OCI-LY1 (cell line): ENCODE data around the gene TTLL11.

Experiments used
- H2AFZ ChIP-seq: fragments of 200-600 bp; sonication (generic), shearing (Covaris generic); 2 replicates; pipeline ENCODE4 v1.6.0; 2014; ENCODE audit warnings: antibody characterized with exemption, mild to moderate bottlenecking, low read length
- H3F3A ChIP-seq: fragments of 200-600 bp; sonication (generic), shearing (Covaris generic); 2 replicates; pipeline ENCODE4 v1.6.0; 2014; ENCODE audit warnings: mild to moderate bottlenecking, antibody characterized with exemption, low read length, moderate library complexity; ENCODE audit not compliant: insufficient read depth
- H3K27ac ChIP-seq: fragments of 200-600 bp; sonication (generic); 2 replicates; pipeline ENCODE4 v1.5.1; 2014; ENCODE audit warnings: low read length, mixed run types, mild to moderate bottlenecking, low read depth; ENCODE audit not compliant: poor library complexity, severe bottlenecking
- H3K27me3 ChIP-seq: fragments of 200-600 bp; sonication (generic); 2 replicates; pipeline ENCODE4 v1.6.0; 2014; ENCODE audit warnings: antibody characterized with exemption, mild to moderate bottlenecking, low read length, moderate library complexity; ENCODE audit not compliant: insufficient read depth
- H3K36me3 ChIP-seq: fragments of 200-600 bp; sonication (generic); 2 replicates; pipeline ENCODE4 v1.6.1; 2014; ENCODE audit warnings: mild to moderate bottlenecking, antibody characterized with exemption, low read length, moderate library complexity, mixed read lengths; ENCODE audit not compliant: insufficient read depth
- H3K4me1 ChIP-seq: fragments of 200-600 bp; sonication (generic); 2 replicates; pipeline ENCODE4 v1.5.1; 2014; ENCODE audit warnings: mild to moderate bottlenecking, low read length, moderate library complexity; ENCODE audit not compliant: insufficient read depth, severe bottlenecking
- H3K4me2 ChIP-seq: fragments of 200-600 bp; sonication (generic), shearing (Covaris generic); 2 replicates; pipeline ENCODE4 v1.6.1; 2014; ENCODE audit warnings: low read length
- H3K4me3 ChIP-seq: fragments of 200-600 bp; sonication (generic); 2 replicates; pipeline ENCODE4 v1.5.1; 2014; ENCODE audit warnings: low read length, low read depth, mild to moderate bottlenecking, mixed read lengths; ENCODE audit not compliant: poor library complexity, severe bottlenecking
- H3K79me2 ChIP-seq: fragments of 200-600 bp; shearing (Covaris generic); 2 replicates; pipeline ENCODE4 v1.6.1; 2016; ENCODE audit warnings: mixed run types, low read length, mixed read lengths; ENCODE audit not compliant: insufficient read depth
- H3K9ac ChIP-seq: fragments of 200-600 bp; sonication (generic), shearing (Covaris generic); 2 replicates; pipeline ENCODE4 v1.6.1; 2014; ENCODE audit warnings: mild to moderate bottlenecking, low read length, mixed read lengths
- H3K9me2 ChIP-seq: fragments of 200-600 bp; sonication (generic), shearing (Covaris generic); 2 replicates; pipeline ENCODE4 v1.6.1; 2014; ENCODE audit warnings: low read depth, mild to moderate bottlenecking, low read length, mixed read lengths
- H3K9me3 ChIP-seq: fragments of 200-600 bp; shearing (Covaris generic); 2 replicates; pipeline ENCODE4 v1.6.1; 2014; ENCODE audit warnings: low read length, mixed read lengths
- H4K20me1 ChIP-seq: fragments of 200-600 bp; sonication (generic), shearing (Covaris generic); 2 replicates; pipeline ENCODE4 v1.6.0; 2016; ENCODE audit warnings: mild to moderate bottlenecking, low read length; ENCODE audit not compliant: insufficient read depth
- EZH2 ChIP-seq: fragments of 200-600 bp; sonication (generic), shearing (Covaris generic); IDR thresholded peaks from 2 replicates; pipeline ENCODE4 v1.8.0; 2017; ENCODE audit warnings: borderline replicate concordance, mixed run types, mild to moderate bottlenecking, antibody characterized with exemption, low read length, moderate library complexity, mixed read lengths
- TF ChIP-seq, protein P1 (sequence below): fragments of 200-600 bp; sonication (generic), shearing (Covaris generic); IDR thresholded peaks from 2 replicates; pipeline ENCODE4 v1.5.1; 2017; ENCODE audit warnings: mild to moderate bottlenecking, antibody characterized with exemption, low read length, moderate library complexity, mixed read lengths

TTLL11 gene

DNA sequence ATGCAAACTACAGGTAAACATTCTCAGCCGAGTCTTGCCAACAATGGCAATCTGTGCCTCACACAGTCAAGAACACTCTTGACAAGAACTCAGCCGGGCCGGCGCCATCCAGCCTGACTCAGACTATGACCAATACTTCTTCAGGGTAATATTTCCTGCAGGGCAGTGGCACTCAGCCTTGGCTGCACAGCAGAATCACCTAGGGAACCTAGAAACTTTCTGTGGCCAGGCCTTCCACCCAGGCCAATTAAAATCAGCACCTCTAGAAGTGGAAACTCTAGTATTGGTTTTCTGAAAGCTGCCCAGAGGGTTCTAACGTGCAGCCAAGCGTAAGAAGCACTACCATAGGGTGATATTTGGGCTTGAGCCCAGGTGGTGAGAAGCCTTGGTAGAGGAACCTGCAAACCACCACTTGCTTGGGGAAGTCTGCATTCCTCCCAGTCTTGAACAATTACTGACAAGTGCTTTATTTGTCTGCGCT lies 120.6 kb downstream of the TTLL11 start:
- Histone ChIP-seq H3K9me2 (no peaks in the 10 kb centered on the region), H3K4me1 (peaks cover 32% of the 10 kb centered on the region), H3K9ac (no peak overlapping the region; the same call in 1 of the 2 replicates), H3K27ac (peak overlapping the region; percentile 88), H3F3A (no peaks in the 10 kb centered on the region), H3K9me3 (peaks cover 18% of the 10 kb centered on the region), H3K4me3 (no peak overlapping the region), H4K20me1 (no peaks in the 10 kb centered on the region), H3K27me3 (no peaks in the 10 kb centered on the region), H3K79me2 (no peaks in the 10 kb centered on the region), H3K4me2 (peak overlapping the region; percentile 28), H3K36me3 (peaks cover 6% of the 10 kb centered on the region; the same call in 1 of the 2 replicates), H2AFZ (no peak overlapping the region)
- TF ChIP-seq EZH2 = no peak
- TF ChIP-seq, protein P1, sequence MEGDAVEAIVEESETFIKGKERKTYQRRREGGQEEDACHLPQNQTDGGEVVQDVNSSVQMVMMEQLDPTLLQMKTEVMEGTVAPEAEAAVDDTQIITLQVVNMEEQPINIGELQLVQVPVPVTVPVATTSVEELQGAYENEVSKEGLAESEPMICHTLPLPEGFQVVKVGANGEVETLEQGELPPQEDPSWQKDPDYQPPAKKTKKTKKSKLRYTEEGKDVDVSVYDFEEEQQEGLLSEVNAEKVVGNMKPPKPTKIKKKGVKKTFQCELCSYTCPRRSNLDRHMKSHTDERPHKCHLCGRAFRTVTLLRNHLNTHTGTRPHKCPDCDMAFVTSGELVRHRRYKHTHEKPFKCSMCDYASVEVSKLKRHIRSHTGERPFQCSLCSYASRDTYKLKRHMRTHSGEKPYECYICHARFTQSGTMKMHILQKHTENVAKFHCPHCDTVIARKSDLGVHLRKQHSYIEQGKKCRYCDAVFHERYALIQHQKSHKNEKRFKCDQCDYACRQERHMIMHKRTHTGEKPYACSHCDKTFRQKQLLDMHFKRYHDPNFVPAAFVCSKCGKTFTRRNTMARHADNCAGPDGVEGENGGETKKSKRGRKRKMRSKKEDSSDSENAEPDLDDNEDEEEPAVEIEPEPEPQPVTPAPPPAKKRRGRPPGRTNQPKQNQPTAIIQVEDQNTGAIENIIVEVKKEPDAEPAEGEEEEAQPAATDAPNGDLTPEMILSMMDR = no peak

DNA sequence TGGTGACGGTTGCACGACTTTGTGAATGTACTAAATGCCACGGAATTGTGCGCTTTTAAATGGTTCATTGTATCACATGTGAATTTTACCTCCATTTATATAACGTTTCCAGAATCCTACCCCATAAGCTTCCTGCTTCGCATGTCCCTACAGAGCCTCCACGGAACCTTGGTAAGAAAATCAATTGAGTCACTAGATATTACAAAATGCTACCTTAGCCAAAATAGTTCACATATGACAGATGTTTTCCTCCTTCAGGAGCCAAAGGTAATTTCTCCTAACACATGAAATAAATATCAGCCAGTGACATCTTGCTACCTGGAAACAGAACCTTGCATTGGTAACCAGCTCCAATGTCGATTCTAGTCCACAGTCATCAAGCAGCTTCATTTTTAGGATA lies 125.1 kb downstream of the TTLL11 start:
- Histone ChIP-seq H3K9ac (no peak overlapping the region), H3K9me3 (peaks cover 2% of the 10 kb centered on the region), H3K9me2 (no peaks in the 10 kb centered on the region)

DNA sequence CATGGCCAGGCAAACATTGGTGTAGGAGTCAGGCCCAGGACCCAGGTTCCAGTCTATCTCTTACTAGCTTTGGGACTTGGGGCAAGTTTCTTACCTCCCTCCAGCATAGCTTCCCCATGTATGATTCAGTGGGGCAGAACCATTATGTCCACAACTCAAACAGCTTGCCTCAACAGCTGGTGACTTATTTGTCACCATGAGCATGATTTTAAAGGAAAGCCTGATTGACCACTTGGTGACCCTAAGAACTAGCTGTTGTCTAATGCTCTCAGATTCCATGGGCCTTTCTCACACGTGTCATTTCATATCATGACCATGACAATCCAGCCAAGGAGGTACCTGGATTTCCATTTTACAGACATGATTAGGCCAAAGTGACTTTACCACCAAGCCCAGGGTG lies 126.4 kb downstream of the TTLL11 start:
- Histone ChIP-seq H2AFZ (no peak overlapping the region), H3K36me3 (no peaks in the 10 kb centered on the region), H3K9ac (no peak overlapping the region), H3K4me3 (no peak overlapping the region), H3K9me2 (no peaks in the 10 kb centered on the region), H3F3A (no peaks in the 10 kb centered on the region), H3K4me1 (peaks cover 21% of the 10 kb centered on the region), H3K79me2 (no peaks in the 10 kb centered on the region), H4K20me1 (no peaks in the 10 kb centered on the region), H3K27ac (no peak overlapping the region), H3K4me2 (no peak overlapping the region), H3K9me3 (no peaks in the 10 kb centered on the region), H3K27me3 (no peaks in the 10 kb centered on the region)
- TF ChIP-seq, protein P1 = no peak
- no peak for TF ChIP-seq EZH2

More for the DNA sequence above, 125.1 kb downstream of the TTLL11 start:
- H4K20me1 ChIP-seq = no peaks in the 10 kb centered on the region
- no peaks in the 10 kb centered on the region for H3K27me3 ChIP-seq
- no peaks in the 10 kb centered on the region for H3K79me2 ChIP-seq
- H3K4me1 ChIP-seq = peaks cover 35% of the 10 kb centered on the region
- no peak overlapping the region for H3K27ac ChIP-seq
- no peaks in the 10 kb centered on the region for H3F3A ChIP-seq
- H2AFZ ChIP-seq = no peak overlapping the region
- TF ChIP-seq, protein P1 = no peak
- TF ChIP-seq EZH2 = no peak
- no peaks in the 10 kb centered on the region; the same call in 1 of the 2 replicates for H3K36me3 ChIP-seq
- no peak overlapping the region for H3K4me3 ChIP-seq
- no peak overlapping the region for H3K4me2 ChIP-seq
